Heart right ventricle (tissue), 16 donors: ENCODE measurements around the gene PPIL1. TPM values are rescaled to one million over a fixed set of nuclear protein-coding genes. Genes with fewer than 3 reads are reported as not detected.

Source experiments
- ATAC-seq, 8 donors: fragments of 200-7000 bp; cut with Tn5 transposase; one replicate each; pipeline ENCODE4 v1.9.1; 2020; ENCODE audit warnings: mild to moderate bottlenecking in 8 of 8, moderate library complexity in 8 of 8, moderate number of reproducible peaks in 1 of 8
- DNase-seq, 2 donors: peaks; one replicate each; pipeline ENCODE4 v3.0.0-alpha.2; 2020
- H3K27ac ChIP-seq, 10 donors: fragments of 200-600 bp; sonication (generic) in 2 of 10; one replicate each; pipeline versions ENCODE4 v1.5.0 to v1.8.0; 2020 to 2022; ENCODE audit warnings: mild to moderate bottlenecking in 3 of 10
- H3K27me3 ChIP-seq, 7 donors: fragments of 200-600 bp; one replicate each; pipeline ENCODE4 v1.8.0; 2021 to 2022; ENCODE audit warnings: mild to moderate bottlenecking in 2 of 7
- H3K36me3 ChIP-seq, 9 donors: fragments of 200-600 bp; sonication (generic) in 1 of 9; one replicate each; pipeline versions ENCODE4 v1.5.0 to v1.8.0; 2020 to 2022; ENCODE audit warnings: mild to moderate bottlenecking in 2 of 9
- H3K4me1 ChIP-seq, 9 donors: fragments of 200-600 bp; sonication (generic) in 1 of 9; one replicate each; pipeline versions ENCODE4 v1.5.0 to v1.8.0; 2020 to 2022; ENCODE audit warnings: mild to moderate bottlenecking in 4 of 9
- H3K4me3 ChIP-seq, 10 donors: fragments of 200-600 bp; sonication (generic) in 2 of 10; one replicate each; pipeline versions ENCODE4 v1.5.0 to v1.8.0; 2020 to 2022; ENCODE audit warnings: mild to moderate bottlenecking in 7 of 10, moderate library complexity in 2 of 10
- H3K9me3 ChIP-seq, 11 donors: fragments of 200-600 bp in 10 of 11; sonication (generic) in 2 of 11; one replicate each; pipeline versions ENCODE4 v1.5.0 to v1.8.0; 2013 to 2022; ENCODE audit warnings: mild to moderate bottlenecking in 2 of 11, control low read depth in 1 of 11, moderate library complexity in 1 of 11
- WGBS, 2 donors: extraction: QIAGEN DNeasy Blood & Tissue Kit; methylation state at CpG; one replicate each; pipeline ENCODE4 v1.1.7; 2013; ENCODE audit warnings: inconsistent platforms in 1 of 2; 5-methylcytosine and 5-hydroxymethylcytosine counted together
- intact Hi-C, 10 donors: fragments of 100-400 bp; cut with DNase I; formaldehyde crosslinking; loops; one replicate each; pipeline versions ENCODE4 v1.11.1 to v1.14.2; 2022
- polyA plus RNA-seq, 2 donors: library from polyadenylated mRNA; stranded (reverse); fragments of 200-250 nt; gene quantifications; one replicate each; pipeline ENCODE4 v1.2.3, GENCODE V29; 2013
- total RNA-seq, 10 donors: library from RNA; stranded (reverse); fragmentation: NEBNext Ultra II Directional in 3 of 10; extraction: Animal tissue kit (Norgen Biotek cat#: 25700) in 3 of 10; gene quantifications; one replicate each; pipeline versions ENCODE4 v1.2.1 to v1.2.4, GENCODE V29; 2021 to 2023
- TF ChIP-seq, protein P1 (sequence below), 9 donors: fragments of 200-600 bp; sonication (generic) in 2 of 9; IDR thresholded peaks; one replicate each; pipeline versions ENCODE4 v1.5.0 to v1.8.0; 2021 to 2022; ENCODE audit warnings: antibody characterized with exemption in 9 of 9, mild to moderate bottlenecking in 5 of 9, moderate library complexity in 1 of 9
- donor health status: Arrhythmogenic right ventricular cardiomyopathy.
- donor health status: ischemic (EF 13 %, LVEDD 7.1; RV severe dilation, severe dysfunction).
- donor health status: healthy with polysubstance abuse.
- donor health status: DM: no; HTN: yes; CAD: no.
- donor health status: DM: no; HTN: no; CAD: no.
- donor health status: ischemic (EF 25% LVEDD 6.9; RV normal size, moderate dysfunction).
- donor health status: ischemic (EF 25% LVEDD 5.7; RV mildly dilated, moderate dysfunction).
- donor health status: healthy.
- donor health status: DM: yes; HTN: yes; CAD: no.
- donor health status: Ischemic cardiomyopathy.
- donor health status: ischemic (EF 35%, LVEDD 5.7; RV mildly dilated, moderate dysfunction).
- donor health status: nonischemic (EF 11% LVEDD 7.7; RV severe dilation, severe dysfunction).
- donor health status: DM: yes; HTN: yes; CAD: no.
- donor health status: PGD.
- donor health status: ischemic (EF 29% LVEDD 5.4; RV normal size, mild dysfunction).
- donor health status: nonischemic (EF 23%, LVEDD 6.1; RV moderate dilation, normal function).

Gene PPIL1
- total and polyA plus RNA-seq, 12 donors = 21.1 to 106 (median 48.4) TPM

DNA sequence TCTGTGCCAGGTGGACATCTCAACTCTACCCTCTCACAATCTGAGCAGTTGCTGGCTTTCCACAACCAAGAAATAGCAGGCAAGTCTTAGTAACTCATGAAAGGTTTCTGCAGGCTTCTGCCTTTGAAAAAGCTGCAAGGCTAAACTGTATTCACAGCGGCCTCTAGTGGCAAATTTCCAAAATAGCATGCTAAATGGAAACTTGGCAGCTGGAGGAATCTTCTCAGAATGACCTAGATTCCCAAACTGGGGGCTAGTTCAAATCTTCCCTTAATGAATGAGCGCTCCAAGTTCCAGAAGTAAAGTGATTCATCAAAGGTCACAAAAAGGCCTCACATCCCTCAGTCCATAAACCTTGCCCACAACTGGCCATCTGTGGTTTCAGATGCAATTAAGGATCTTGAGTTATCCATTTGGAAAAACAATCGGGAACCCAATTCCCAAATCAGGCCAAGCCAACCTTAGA lies 23.4 kb downstream of the PPIL1 start:
- Histone ChIP-seq H3K4me1 (peaks cover 5 to 76% (median 72%) of the 10 kb centered on the region in 9 donors), H3K4me3 (no peak overlapping the region), H3K36me3 (peaks cover 0 to 20% (median 5%) of the 10 kb centered on the region in 9 donors), H3K27ac (peak overlapping the region in 9 of 10 donors; percentile 43 to 86 (median 80)), H3K9me3 (peaks cover 0 to 6% (median 0%) of the 10 kb centered on the region in 11 donors), H3K27me3 (no peaks in the 10 kb centered on the region)
- 29 to 30% methylated on average over 3 of the region's 3 CpGs for WGBS, 2 donors
- intact Hi-C loops = loop anchor here in 9 of 10 donors (1.0 to 10.0 kb wide), 5 partner anchors 84 to 236 kb away; no protein-coding TSS in a partner anchor
- TF ChIP-seq, protein P1, sequence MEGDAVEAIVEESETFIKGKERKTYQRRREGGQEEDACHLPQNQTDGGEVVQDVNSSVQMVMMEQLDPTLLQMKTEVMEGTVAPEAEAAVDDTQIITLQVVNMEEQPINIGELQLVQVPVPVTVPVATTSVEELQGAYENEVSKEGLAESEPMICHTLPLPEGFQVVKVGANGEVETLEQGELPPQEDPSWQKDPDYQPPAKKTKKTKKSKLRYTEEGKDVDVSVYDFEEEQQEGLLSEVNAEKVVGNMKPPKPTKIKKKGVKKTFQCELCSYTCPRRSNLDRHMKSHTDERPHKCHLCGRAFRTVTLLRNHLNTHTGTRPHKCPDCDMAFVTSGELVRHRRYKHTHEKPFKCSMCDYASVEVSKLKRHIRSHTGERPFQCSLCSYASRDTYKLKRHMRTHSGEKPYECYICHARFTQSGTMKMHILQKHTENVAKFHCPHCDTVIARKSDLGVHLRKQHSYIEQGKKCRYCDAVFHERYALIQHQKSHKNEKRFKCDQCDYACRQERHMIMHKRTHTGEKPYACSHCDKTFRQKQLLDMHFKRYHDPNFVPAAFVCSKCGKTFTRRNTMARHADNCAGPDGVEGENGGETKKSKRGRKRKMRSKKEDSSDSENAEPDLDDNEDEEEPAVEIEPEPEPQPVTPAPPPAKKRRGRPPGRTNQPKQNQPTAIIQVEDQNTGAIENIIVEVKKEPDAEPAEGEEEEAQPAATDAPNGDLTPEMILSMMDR (IDR thresholded peaks at IDR 0.05) = peak; percentile 59 to 88 (median 81)
- DNase-seq = peak in 1 of 2 donors; percentile 71
- ATAC-seq = peak; percentile 0 to 36 (median 20)

DNA sequence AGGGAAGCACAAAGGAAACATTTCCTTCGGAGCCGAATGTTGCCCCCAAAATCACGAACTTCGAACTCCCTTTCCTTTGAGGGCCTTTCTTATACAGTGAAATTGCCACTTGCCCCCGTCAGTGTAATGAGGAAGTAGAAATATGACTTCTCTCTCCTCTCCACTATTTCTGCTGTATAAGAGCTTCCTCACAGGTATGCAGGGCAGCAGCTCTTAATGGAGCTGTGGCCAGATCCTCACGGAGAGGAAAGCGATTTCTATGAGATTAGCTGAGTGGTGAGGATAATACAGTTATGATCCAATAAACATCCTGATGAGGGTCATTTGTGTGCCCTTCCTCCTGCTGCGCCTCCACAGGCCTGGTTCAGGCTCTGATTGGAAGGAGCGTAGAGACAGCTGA lies 24.6 kb downstream of the PPIL1 start:
- 76 to 79% methylated on average over 9 of the region's 9 CpGs for WGBS, 2 donors
- DNase-seq (no peak), ATAC-seq (peak in 2 of 8 donors; percentile 9 to 25)
- TF ChIP-seq, protein P1 (IDR thresholded peaks at IDR 0.05) = no peak
- Histone ChIP-seq H3K27ac (peak overlapping the region; percentile 43 to 89 (median 82)), H3K9me3 (peaks cover 0 to 6% (median 0%) of the 10 kb centered on the region in 11 donors), H3K4me1 (peaks cover 5 to 70% (median 65%) of the 10 kb centered on the region in 9 donors), H3K27me3 (no peaks in the 10 kb centered on the region), H3K4me3 (no peak overlapping the region), H3K36me3 (peaks cover 0 to 10% (median 1%) of the 10 kb centered on the region in 9 donors)
- intact Hi-C loops = loop anchor here in 6 of 10 donors (2.0 to 10.0 kb wide), 4 partner anchors 83 to 235 kb away; no protein-coding TSS in a partner anchor

DNA sequence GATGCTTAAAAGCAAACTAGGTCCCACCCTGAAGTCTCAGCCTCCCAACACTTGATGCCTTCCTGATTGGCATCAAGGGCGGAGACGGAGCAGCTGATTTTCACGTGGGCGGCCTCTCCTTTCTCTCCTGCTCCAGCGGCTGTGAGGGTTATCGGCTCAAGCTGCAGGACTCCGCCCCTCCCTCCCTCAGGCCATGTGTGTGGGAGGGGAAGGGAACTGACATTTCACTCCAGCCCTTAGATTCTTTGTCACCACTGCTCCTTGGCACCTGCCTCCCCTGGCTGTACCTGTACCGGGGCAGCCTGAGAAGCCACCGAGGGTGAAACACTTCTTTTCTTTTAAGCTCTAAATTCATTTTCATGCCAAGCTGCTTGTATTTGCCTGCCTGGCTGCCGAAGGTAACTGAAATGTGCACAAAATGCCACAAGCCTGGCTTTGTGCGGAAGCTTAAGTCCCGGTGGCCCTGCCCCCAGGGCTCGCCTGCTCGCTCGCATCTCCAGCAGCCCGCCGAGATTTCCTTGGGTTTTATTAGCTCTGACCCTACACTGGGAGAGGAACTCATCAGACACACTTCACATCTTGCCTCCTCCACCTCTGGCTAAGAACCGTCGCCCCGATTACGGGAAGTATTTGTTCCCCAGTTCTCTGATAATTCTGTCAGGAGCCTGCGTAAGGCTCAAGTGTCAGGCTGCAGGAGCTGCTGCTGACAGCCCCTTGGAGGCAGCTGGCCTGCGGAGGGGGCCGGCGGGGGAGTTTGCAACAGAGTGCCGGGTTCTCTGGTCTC lies 25.8 kb downstream of the PPIL1 start:
- Histone ChIP-seq H3K27me3 (no peaks in the 10 kb centered on the region), H3K36me3 (no peaks in the 10 kb centered on the region), H3K27ac (peak overlapping the region; percentile 74 to 89 (median 84)), H3K4me1 (peaks cover 4 to 77% (median 57%) of the 10 kb centered on the region in 9 donors), H3K9me3 (peaks cover 0 to 6% (median 0%) of the 10 kb centered on the region in 11 donors), H3K4me3 (peak overlapping the region in 8 of 10 donors; percentile 6 to 43 (median 21))
- intact Hi-C loops = loop anchor here in 1 of 10 donors (2.0 kb wide), 1 partner anchor 80 kb away; no protein-coding TSS in a partner anchor
- ATAC-seq (peak; percentile 29 to 76 (median 68)), DNase-seq (peak; percentile 67)
- TF ChIP-seq, protein P1 (IDR thresholded peaks at IDR 0.05) = no peak
- 17 to 23% methylated on average over 26 of the region's 26 CpGs for WGBS, 2 donors

DNA sequence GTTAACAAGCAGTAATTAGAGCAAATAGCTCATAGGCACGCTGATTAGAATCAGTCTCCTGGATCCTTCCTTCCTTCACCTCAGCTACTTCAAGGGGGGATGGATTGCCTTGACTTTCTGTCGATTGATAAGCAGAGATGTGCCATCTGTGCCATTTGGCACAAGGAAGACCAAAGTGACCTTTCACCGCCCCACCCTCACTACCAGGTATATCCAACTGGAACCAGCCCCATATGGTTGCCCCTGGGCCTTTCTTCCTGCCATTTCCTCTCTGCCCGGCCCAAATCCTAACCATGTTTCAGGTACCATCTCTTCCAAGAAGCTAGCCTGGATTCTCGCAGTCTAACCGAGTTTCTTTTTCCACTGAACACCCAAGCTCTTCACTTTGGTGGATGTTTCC lies 26.6 kb downstream of the PPIL1 start:
- peaks cover 0 to 77% (median 49%) of the 10 kb centered on the region in 9 donors for H3K4me1 ChIP-seq
- H3K4me3 ChIP-seq = no peak overlapping the region

More for the DNA sequence above, 26.6 kb downstream of the PPIL1 start:
- H3K27me3 ChIP-seq = no peaks in the 10 kb centered on the region
- peak overlapping the region; percentile 74 to 89 (median 84) for H3K27ac ChIP-seq
- intact Hi-C loops = loop anchor here in 1 of 10 donors (2.0 kb wide), 1 partner anchor 79 kb away; no protein-coding TSS in a partner anchor
- ATAC-seq = no peak
- H3K9me3 ChIP-seq = peaks cover 0 to 6% (median 0%) of the 10 kb centered on the region in 11 donors
- TF ChIP-seq, protein P1 (IDR thresholded peaks at IDR 0.05) = no peak
- 89 to 93% methylated on average over 6 of the region's 6 CpGs for WGBS, 2 donors
- no peaks in the 10 kb centered on the region for H3K36me3 ChIP-seq
- no peak for DNase-seq
